OCI-LY3 (cell line): ENCODE results near the gene ASCL2.

Experiments
- H2AFZ ChIP-seq: fragments of 200-600, 300-600 bp; shearing (Covaris generic); 2 replicates; pipeline ENCODE4 v1.6.0; 2014; ENCODE audit warnings: antibody characterized with exemption, low read depth, low read length
- H3K27ac ChIP-seq: fragments of 200-600, 300-600 bp; sonication (generic); 2 replicates; pipeline ENCODE4 v1.5.1; 2014; ENCODE audit warnings: mild to moderate bottlenecking, low read length, moderate library complexity, mixed read lengths
- H3K27me3 ChIP-seq: fragments of 200-600, 300-600 bp; sonication (generic); 2 replicates; pipeline ENCODE4 v1.6.1; 2014; ENCODE audit warnings: low read depth, low read length, mixed read lengths
- H3K36me3 ChIP-seq: fragments of 200-600, 300-600 bp; sonication (generic); replicated peaks from 2 replicates; pipeline ENCODE3; 2014; ENCODE audit warnings: low read depth, low read length, mixed read lengths
- H3K4me1 ChIP-seq: fragments of 300-600, 200-600 bp; sonication (generic); 2 replicates; pipeline ENCODE4 v1.6.1; 2014; ENCODE audit warnings: low read length, mixed read lengths
- H3K4me2 ChIP-seq: fragments of 200-600, 300-600 bp; sonication (generic); 2 replicates; pipeline ENCODE4 v1.6.1; 2014; ENCODE audit warnings: low read length, mixed read lengths
- H3K4me3 ChIP-seq: fragments of 300-600, 200-600 bp; sonication (generic); 2 replicates; pipeline ENCODE4 v1.5.1; 2014; ENCODE audit warnings: antibody characterized with exemption, mild to moderate bottlenecking, low read length, moderate library complexity
- H3K79me2 ChIP-seq: fragments of 300-600, 200-600 bp; shearing (Covaris generic); 2 replicates; pipeline ENCODE4 v1.6.1; 2014; ENCODE audit warnings: mild to moderate bottlenecking, low read length, mixed read lengths
- H3K9ac ChIP-seq: fragments of 300-600, 200-600 bp; shearing (Covaris generic); 2 replicates; pipeline ENCODE4 v1.6.0; 2014; ENCODE audit warnings: mild to moderate bottlenecking, low read length, moderate library complexity
- H3K9me3 ChIP-seq: fragments of 200-600, 300-600 bp; shearing (Covaris generic); 2 replicates; pipeline ENCODE4 v1.6.1; 2014; ENCODE audit warnings: low read length, mixed read lengths; ENCODE audit not compliant: insufficient read depth
- H4K20me1 ChIP-seq: fragments of 200-600, 300-600 bp; sonication (generic); 2 replicates; pipeline ENCODE4 v1.6.1; 2016; ENCODE audit warnings: low read length, mixed read lengths; ENCODE audit not compliant: insufficient read depth
- CTCF ChIP-seq: fragments of 200-600, 300-600 bp; sonication (generic); IDR thresholded peaks from 2 replicates; pipeline ENCODE4 v1.5.1; 2014; ENCODE audit warnings: antibody characterized with exemption, low read length, low read depth
- EZH2phosphoT487 ChIP-seq: fragments of 200-600 bp; shearing (Covaris generic); IDR thresholded peaks from 2 replicates; pipeline ENCODE4 v1.6.1; 2018; ENCODE audit warnings: antibody characterized with exemption, mixed run types, low read depth

Gene ASCL2

GRCh38 chr11:2248762-2249161 is 21.6 kb downstream of the ASCL2 start:
- no peak for TF ChIP-seq EZH2phosphoT487
- no peak for TF ChIP-seq CTCF
- H2AFZ ChIP-seq: no peak overlapping the region
- no peaks in the 10 kb centered on the region for H3K9me3 ChIP-seq
- H3K9ac ChIP-seq: no peak overlapping the region
- H3K27me3 ChIP-seq: peaks cover 18% of the 10 kb centered on the region
- no peak overlapping the region for H3K4me3 ChIP-seq
- no peaks in the 10 kb centered on the region for H4K20me1 ChIP-seq
- no peaks in the 10 kb centered on the region for H3K79me2 ChIP-seq
- H3K4me1 ChIP-seq: no peaks in the 10 kb centered on the region
- no peaks in the 10 kb centered on the region for H3K36me3 ChIP-seq
- H3K27ac ChIP-seq: no peak overlapping the region
- no peak overlapping the region for H3K4me2 ChIP-seq

GRCh38 chr11:2248242-2248641 is 22.1 kb downstream of the ASCL2 start:
- no peak overlapping the region for H3K9ac ChIP-seq
- H2AFZ ChIP-seq: no peak overlapping the region
- no peak overlapping the region for H3K4me2 ChIP-seq
- H3K27ac ChIP-seq: no peak overlapping the region
- no peaks in the 10 kb centered on the region for H3K36me3 ChIP-seq
- peaks cover 18% of the 10 kb centered on the region for H3K27me3 ChIP-seq
- no peaks in the 10 kb centered on the region for H4K20me1 ChIP-seq
- H3K79me2 ChIP-seq: no peaks in the 10 kb centered on the region
- H3K4me3 ChIP-seq: no peak overlapping the region
- TF ChIP-seq CTCF (no peak), EZH2phosphoT487 (no peak)
- no peaks in the 10 kb centered on the region for H3K4me1 ChIP-seq
- H3K9me3 ChIP-seq: no peaks in the 10 kb centered on the region

GRCh38 chr11:2247496-2247895 is 22.9 kb downstream of the ASCL2 start:
- TF ChIP-seq CTCF (no peak), EZH2phosphoT487 (no peak)
- Histone ChIP-seq H3K4me3 (no peak overlapping the region), H3K4me1 (no peaks in the 10 kb centered on the region), H3K27me3 (peaks cover 21% of the 10 kb centered on the region), H4K20me1 (no peaks in the 10 kb centered on the region), H3K79me2 (no peaks in the 10 kb centered on the region), H3K36me3 (no peaks in the 10 kb centered on the region), H3K4me2 (no peak overlapping the region), H3K9ac (no peak overlapping the region), H3K27ac (no peak overlapping the region), H3K9me3 (no peaks in the 10 kb centered on the region), H2AFZ (no peak overlapping the region)

- Histone ChIP-seq H2AFZ (no peak overlapping the region), H3K27me3 (peaks cover 28% of the 10 kb centered on the region), H3K9ac (no peak overlapping the region), H3K4me3 (no peak overlapping the region), H4K20me1 (no peaks in the 10 kb centered on the region), H3K4me1 (no peaks in the 10 kb centered on the region), H3K36me3 (no peaks in the 10 kb centered on the region), H3K79me2 (no peaks in the 10 kb centered on the region), H3K9me3 (no peaks in the 10 kb centered on the region; the same call in 1 of the 2 replicates), H3K27ac (no peak overlapping the region), H3K4me2 (no peak overlapping the region)
- TF ChIP-seq EZH2phosphoT487 (no peak), CTCF (no peak)
Observed at GRCh38 chr11:2240834-2241233, 29.6 kb downstream of the ASCL2 start.
